ENCODE results near the gene ZBTB42.

DNA sequence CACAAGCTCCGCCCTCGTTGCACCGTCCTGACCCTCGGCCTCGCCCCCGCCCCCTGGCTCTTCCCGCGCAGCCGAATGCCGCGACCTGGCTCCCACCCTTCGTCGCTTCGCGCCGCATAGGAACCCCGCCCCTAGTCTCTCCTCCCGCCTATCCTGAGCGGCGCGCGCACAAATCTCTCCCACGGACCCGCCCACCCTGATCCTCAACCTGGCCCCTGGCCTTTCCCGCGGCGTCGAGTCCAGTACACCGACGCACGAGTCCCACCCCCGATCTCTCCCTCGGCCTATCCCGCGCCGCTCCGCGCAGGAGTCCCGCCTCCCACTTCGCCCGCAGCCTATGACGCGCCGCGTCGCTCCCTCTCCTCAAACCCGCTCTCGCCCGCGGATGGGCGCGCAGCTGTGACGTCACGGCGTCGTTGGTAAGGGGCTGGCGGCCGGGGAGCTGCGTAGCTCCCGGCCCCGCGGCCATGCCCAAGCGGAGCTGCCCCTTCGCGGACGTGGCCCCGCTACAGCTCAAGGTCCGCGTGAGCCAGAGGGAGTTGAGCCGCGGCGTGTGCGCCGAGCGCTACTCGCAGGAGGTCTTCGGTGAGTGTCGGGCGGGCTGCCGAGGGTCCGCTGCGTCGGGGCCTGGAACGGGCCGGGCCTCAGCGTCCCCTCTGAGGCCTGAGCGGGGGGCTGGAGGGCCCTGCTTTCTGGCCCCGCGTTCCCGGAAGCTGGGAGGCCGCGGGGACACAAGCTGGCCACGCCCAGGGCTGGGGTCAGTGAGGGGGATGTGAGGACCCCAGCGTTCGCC lies 48.0 kb upstream of the ZBTB42 start, which contains the start of gene SIVA1:
- TF ChIP-seq, protein P1, sequence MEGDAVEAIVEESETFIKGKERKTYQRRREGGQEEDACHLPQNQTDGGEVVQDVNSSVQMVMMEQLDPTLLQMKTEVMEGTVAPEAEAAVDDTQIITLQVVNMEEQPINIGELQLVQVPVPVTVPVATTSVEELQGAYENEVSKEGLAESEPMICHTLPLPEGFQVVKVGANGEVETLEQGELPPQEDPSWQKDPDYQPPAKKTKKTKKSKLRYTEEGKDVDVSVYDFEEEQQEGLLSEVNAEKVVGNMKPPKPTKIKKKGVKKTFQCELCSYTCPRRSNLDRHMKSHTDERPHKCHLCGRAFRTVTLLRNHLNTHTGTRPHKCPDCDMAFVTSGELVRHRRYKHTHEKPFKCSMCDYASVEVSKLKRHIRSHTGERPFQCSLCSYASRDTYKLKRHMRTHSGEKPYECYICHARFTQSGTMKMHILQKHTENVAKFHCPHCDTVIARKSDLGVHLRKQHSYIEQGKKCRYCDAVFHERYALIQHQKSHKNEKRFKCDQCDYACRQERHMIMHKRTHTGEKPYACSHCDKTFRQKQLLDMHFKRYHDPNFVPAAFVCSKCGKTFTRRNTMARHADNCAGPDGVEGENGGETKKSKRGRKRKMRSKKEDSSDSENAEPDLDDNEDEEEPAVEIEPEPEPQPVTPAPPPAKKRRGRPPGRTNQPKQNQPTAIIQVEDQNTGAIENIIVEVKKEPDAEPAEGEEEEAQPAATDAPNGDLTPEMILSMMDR (IDR thresholded peaks at IDR 0.05): no peak
- peak; percentile 81 for TF ChIP-seq POLR2A (IDR thresholded peaks at IDR 0.05)
